Measurements from ENCODE around the gene STAU1.
"Not testable (repeated sequence)": the region's sequence is repeated elsewhere in the genome, so short reads cannot be mapped to it uniquely, and the experiment has no call there.

The STAU1 gene

DNA sequence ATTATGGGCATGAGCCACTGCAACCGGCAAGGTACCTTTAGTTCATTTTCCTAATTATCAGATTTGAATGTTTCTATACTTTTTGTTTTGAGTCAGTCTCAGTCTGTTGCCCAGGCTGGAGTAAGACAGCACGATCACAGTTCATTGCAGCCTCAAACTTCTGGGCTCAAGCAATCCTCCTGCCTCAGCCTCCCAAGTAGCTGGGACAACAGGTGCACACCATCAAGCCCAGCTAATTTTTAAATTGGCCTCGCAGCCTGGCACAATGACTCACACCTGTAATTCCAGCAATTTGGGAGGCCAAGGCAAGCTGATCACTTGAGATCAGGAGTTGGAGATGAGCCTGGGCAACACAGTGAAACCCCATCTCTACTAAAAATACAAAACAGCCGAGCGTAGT, 24.4 kb downstream of the STAU1 start:
- no peak for DNase-seq

DNA sequence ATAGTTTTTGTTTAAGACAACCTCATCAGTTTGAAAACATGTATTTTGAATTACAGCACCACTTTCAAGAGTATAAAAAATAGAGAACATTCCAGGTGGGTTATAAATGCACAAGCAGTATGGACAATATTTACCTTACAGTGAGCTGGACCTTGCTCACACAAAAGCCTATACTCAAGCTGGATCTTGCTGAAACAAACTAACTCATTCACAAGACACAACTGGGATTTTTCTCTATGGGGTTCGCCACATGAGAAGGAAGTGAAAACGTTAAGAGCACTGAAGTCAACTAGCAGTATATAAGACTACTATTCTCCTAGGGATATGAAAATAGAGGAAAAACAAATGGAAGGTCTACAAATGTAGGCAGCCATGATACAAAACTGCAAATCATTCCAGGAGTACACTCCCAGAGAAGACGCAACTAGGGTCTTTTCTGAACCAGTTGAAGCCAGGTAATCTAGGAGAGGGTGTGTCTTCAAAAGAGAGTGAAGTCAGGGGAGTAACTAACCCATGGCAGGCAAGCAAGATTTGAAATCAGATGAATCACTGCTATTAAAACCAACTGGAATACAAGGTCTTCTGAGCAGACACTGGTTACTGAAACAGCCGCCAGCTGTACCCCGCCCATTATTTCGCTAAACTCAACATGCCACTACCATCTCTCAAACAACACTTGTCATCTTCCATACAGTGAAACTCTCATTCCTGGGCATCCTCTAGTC, 26.5 kb downstream of the STAU1 start:
- no peak for DNase-seq

DNA sequence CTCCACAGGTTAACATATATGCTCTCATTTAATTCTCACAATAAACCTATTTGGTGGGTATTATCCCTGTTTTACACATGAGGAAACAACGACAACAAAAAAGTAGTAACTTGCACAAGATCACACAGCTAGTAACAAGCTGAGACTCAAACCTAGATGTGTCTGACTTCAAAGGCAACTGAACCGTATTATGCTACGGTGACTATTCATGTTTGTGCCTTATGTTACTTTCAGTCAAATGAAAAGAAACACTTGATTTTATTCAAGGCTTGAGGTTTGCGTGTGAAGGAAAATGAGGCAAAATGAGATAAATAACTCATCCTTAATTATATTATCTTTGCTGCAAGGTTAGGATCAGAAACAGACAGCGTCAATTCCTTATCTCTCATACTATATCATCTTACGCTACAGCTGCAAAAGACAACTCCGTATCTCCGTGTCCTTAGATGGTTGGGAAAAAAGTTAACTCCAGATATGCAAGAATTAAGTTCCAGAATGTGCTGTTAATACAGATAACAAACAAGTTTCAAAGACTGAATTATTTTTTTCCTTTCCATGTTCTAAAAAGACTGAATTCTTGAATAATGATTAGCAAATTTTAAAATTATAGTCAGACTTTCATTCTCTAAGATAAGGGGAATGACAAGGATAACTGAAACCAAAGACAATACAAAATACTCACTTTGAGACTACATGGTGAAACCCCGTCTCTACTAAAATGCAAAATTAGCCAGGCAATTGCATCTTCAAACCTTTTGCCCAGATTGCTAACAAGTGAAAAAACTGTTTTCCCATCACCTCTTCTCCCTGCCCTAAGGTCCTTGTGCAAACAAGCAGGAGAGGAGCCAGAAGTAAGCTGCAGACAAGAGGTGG, 27.8 kb downstream of the STAU1 start:
- no peak for DNase-seq

DNA sequence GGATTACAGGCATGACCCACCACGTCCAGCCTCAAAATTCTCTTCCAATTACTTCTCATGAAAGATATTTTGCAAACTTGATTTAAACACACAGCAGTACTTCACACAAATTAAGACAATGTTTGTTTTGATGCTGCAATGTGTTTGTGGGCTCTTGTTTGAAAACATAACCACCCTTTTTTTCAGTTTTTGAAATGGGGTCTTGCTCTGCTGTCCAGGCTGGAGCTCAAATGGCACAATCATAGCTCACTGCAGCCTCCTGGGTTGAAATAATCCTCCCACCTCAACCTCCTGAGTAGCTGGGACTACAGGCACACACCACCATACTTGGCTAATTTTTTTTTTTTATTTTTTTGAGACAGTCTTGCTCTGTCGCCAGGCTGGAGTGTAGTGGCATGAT, 31.0 kb downstream of the STAU1 start:
- no peak for DNase-seq

DNA sequence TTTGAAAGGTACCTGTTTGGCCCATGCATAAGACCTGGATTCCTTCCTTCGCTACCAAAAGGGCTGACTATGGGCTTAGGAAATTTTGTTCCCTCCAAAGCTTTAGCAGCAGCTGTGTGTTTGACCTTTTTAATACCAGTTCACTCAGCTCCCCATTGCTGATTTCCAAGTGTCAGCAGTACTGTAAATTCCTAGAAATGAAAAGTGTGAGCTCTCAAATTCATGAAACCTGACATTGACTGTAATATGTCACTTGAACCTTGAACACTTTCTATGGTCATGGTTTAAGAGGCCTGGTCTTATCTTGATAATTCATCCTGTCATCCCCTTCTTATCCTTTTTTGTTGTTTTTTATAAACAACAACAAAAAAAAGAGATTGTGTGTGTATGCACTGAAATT, 31.7 kb downstream of the STAU1 start:
- no peak for DNase-seq

DNA sequence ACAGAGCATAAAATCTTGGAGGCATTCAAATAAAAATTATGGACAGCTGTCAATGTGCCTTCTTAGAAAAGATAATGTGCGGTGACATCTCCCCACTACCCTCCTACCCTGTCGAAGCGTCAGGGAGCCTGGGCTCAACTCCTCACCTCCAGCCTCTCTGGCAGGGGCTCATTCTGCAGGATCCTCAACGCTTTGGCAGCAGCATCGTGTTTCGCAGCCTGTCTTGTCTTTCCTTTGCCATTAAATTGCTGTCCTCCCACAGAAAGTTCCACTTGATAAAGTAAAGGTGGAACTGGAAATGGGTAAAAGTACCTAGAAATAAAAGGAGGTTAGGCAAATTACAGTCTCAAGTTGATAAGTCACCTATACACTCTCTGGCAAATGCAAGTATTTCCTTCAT, 36.7 kb downstream of the STAU1 start:
- no peak for DNase-seq

DNA sequence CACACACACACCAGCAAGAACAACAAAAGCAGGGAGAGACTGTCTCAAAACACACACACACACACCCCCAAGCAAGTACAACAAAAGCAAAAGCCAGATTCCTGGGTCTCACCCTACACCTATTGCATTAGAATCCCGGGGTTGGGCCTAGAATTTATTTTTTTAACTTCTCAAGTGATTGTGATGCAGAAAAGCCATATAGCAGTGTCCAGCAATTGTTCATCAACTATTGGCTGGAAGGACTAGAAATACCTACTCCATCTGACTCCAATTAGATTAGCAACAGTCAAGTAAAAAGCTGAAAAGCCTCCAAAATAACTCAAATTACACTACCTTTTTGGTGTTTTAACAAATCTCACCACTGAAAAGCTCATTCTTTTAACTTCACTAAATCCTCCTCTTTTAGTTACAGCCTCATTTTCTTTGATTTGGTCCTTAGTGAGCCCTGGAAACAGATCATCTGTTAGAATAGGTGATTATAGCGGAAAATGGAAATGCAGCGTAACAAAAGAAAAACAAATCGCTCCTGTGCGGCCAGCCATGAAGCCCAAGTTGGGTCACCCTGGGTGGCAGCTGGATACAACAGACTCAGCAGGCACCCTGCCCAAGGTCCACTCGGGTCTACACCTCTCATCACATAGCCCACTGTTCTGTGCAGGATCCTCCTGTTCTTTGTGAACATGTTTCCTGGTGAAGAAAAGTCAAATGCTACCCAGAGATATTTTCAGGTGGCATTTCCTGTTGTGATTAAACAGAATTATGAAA, 38.7 kb downstream of the STAU1 start:
- no peak for DNase-seq

DNA sequence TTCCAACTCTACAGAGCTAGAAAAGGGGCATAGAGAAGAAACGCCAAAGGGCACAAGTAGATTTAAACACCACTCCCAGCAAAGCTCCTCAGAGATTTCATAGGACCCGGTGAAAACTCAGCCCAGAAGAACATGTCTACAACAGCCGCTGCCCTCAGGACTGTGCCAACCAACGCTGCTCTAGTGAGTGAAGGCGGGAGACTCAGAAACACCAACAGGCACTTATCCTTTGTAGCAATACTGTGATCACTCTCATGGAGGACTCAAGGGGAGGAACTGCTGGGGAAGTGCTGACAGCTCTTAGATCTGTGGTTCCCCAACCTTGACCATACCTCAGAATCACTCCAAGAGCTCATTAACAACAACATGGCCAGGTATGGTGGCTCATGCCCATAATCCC, 39.5 kb downstream of the STAU1 start:
- no peak for DNase-seq

DNA sequence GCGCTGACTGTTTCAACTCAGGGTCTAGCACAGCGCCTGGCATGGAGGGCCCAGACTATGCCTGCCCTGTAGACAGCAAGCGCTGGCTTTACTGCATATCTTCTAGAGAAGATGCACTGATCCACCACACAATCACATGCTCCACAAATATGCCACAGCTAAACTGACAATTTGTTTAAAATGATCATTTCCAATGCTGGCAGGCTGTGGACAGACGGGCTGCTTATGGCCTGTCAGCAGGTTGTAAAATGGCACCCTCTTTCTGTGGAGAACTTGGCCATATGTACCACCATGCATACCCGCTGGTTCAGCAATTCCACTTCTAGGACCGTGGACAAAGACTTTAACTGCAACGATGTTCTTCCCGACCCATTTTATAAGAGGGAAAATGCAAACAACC, 40.8 kb downstream of the STAU1 start:
- no peak for DNase-seq

DNA sequence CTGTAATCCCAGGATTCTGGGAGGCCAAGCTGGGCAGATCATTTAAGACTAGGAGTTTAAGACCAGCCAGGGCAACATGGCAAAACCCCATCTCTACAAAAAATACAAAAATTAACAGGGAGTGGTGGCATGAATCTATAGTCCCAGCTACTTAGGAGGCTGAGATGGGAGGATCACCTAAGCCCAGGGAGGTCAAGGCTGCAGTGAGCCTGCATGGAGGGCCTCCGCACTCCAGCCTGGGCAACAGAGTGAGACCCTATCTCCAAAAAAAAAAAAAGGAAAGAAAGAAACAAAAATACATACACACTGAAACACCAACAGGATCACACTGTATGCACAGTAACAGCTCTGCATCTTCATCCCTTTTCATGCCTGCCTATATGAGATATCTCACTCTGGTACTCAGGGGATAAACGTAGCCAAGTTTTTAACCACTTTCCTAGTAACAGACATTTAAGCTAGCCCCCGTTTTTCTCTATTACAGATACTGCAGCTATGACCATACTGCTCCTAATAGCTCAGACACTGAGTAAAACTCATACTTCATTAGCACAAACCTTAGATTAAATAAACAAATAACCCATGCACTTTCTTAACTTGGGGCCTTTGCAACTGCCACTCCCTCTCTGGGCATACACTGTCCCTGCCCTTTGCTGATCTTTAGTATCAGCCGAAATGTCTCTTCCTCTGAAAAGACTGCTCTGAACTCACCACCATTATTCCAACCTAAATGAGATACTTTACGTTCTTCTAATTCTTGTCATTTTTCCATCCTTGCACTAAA, 41.5 kb downstream of the STAU1 start:
- DNase-seq: no peak

DNA sequence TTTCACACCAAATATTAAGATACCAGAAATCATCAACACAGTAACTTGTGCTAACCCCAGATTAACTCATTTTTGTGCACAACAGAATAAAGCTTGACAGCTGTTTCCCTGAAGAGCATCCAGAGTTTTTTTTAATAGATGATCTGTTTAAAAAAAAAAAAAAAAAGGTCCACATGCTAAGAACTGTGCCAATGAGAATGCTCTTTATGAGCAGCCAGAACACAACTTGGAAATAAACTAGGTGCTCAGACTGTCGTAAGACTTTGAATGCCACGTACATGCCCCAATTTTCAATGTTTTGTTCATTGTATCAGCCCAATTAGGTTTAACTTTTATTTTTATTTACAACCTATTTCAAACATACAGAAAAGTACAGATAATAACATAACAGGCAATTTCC, 47.3 kb downstream of the STAU1 start:
- DNase-seq: no peak

DNA sequence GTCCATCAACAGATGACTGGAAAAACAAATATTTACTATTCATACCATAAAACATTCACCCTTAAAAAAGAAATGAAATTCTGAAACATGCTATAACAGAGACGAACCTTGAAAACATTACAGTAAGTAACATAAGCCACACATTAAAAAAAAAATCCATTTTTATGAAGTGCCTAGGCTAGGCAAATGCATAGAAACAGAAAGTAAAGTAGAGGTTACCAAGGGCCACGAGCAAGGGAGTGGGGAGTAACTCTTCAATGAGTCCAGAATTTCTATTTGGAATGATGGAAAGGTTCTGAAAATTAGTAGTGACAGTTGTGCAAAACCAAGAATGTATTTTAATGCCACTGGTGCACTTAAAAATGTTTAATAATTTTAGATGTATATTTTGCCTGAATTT, 47.7 kb downstream of the STAU1 start:
- no peak for DNase-seq

DNA sequence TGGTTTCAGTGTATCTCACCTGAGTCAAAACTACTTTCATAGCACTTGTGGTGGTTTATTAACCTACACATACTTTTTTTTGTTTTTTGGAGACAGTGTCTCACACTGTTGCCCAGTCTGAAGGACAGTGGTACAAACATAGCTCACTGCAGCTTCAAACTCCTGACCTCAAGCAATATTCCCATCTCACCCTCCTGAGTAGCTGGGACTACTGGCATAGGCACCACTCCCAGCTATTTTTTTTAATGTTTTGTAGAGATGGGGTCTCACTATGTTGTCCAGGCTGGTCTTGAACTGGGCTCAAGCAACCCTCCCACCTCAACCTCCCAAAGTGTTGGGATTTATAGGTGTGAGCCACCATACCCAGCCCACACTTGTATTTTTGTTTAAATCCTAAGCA, 49.7 kb downstream of the STAU1 start:
- no peak for DNase-seq

DNA sequence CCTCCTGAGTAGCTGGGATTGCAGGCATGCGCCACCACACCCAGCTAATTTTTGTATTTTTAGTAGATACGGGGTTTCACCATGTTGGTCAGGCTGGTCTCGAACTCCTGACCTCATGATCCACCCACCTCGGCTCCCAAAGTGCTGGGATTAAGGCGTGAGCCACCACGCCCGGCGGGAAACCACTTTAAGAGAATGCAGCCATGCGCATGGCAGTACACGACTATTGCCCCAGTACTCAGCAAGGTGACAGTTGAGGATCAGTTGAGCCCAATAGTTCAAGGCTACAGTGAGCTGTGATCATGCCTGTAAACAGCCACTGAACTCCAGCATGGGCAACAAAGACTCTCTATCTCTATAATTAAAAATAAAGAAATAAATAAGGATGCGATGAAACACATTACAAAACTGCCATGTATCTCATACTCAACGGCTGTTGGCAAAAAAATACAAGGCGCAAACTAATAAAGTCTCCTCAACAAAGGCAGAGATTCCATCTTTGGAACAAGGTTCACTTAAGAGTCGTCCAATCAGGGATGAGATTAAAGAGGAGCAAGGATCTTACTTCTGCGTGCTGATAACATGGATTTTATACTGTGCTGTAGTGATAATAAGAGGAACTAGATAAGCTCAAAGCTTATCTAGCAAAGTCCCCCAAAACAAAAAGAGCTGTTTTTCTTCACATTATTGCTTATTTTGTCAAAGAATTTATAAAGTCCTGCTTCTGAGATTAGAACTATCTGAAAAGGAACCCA, 51.1 kb downstream of the STAU1 start:
- no peak for DNase-seq

DNA sequence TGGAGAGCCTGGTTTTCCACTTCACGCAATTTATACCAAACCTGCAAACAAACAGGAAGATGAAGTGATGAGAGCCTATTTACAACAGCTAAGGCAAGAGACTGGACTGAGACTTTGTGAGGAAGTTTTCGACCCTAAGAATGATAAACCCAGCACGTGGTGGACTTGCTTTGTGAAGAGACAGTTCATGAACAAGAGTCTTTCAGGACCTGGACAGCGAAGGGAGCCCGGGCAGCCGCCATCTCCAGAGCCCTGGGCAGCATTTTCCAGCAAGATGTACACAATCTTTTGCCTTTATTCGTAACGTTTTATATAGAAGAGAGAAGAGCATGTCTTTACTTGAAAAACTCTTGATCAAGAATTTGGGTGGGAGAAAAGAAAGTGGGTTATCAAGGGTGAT, 53.3 kb downstream of the STAU1 start:
- DNase-seq: not testable (repeated sequence)

DNA sequence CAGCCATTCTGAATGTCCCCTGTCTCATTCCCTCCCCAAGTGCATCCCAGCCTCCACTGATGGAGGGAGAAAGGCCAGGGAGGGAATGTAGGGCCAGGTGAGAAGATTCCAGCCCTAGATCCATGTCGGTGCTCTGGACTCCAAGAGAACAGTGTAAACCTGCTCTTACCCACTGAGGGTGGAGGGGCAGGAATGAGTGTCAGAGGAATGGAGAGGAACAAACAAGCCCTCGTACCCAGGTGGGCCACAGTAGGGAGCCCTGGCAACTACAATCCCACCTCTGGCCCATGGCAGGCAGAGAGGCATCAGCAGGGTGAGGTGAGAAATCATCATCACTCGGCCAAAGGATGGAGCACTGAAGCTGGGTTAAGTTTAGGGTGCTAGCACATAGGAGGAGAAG, 54.6 kb downstream of the STAU1 start:
- DNase-seq: no peak

DNA sequence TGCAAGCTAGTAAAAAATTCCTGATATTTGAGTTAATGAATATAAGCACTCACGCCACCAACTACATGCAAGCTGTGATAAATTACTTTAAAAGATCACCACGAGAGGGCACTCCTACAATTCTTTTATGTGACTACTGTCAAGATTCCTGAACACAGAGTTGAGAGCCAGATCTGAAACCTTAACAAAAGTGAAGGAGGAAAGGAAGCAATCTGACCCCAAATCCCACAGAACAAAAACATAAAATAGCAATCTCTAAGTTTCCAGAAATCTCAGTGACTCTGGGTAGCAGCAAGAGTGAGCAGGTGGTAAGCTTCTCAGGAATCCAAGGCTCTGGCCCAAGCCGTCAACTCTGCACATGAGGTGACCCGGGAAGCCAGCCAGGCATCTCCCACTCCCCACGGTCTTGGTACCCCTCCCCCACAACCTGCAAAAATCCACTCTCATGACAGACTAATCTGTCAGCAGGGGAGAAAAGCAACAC, 55.1 kb downstream of the STAU1 start:
- peak; percentile 22 for DNase-seq

DNA sequence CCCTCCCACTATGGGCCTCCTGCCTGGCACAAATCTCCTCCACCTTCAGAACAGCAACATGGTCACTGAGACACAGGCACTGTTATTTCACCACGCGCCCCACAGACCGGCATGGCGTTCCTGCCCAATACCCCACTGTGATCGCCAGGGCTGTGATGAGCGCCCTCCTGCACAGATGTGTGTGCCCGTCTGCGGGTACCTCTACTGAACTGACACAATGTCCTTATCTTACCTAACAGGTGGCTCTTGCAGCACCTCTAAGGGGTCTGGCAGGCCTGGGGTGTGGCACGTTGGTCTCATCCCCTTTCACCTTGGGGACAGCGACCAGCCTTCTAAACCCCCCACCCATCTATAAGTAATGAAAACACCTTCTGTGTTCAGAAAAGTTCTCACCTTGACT, 64.2 kb downstream of the STAU1 start:
- no peak for DNase-seq

DNA sequence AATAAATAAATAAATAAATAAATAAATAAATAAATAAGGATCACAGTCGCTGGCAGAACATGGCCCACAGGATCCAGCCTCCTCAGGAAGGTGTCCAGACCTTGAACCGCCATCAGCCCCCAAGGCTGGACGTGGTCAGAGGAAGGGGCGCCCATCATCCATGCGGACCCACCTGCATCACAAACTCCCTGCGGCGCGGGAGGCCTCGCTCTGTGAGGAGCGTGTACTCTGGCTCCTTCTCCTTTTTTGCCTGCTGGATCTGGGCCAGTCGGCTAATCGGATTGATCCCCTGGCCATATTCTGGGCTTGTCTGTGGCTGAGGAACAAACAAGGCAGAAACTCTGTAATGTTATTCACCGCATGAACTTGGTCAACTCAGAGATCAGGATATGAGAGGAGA, 65.2 kb downstream of the STAU1 start:
- DNase-seq: no peak

DNA sequence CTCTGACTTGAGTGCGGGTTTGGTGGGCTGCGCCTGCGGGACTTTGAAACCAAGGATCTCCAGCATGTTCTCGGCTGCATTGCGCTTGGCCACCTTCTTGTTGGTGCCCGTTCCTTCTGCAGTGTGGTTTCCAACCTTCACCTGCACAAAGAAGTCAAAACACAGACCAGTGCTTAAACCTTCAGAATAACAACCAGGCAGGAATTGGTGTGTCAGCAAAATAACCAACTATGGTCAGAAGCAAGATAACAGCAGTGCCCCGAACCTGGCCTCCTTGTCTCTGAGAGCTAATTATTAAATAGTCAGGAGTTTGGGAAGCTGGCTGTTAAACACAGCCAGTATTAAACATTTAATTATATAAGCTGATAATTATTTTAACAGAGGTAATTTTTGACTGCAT, 68.1 kb downstream of the STAU1 start:
- DNase-seq: no peak

DNA sequence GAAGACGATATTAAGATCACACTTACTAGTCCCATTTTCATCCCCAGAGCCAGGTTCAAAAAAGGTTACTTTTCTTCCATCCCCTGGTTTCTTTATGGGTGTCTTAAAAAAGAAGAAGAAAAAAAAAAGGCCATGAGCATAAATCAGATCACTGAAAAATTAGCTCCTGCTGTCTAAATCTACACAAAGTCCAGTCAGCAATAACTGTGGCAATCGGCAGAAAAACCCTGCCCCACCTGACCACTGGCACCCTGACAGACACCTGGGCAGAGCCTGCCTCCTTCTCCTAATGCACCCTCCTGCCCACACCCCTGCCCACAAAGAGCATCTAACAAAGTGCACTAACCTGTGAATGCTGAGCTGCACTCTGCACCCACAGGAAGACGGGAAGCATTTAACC, 69.8 kb downstream of the STAU1 start:
- no peak for DNase-seq

DNA sequence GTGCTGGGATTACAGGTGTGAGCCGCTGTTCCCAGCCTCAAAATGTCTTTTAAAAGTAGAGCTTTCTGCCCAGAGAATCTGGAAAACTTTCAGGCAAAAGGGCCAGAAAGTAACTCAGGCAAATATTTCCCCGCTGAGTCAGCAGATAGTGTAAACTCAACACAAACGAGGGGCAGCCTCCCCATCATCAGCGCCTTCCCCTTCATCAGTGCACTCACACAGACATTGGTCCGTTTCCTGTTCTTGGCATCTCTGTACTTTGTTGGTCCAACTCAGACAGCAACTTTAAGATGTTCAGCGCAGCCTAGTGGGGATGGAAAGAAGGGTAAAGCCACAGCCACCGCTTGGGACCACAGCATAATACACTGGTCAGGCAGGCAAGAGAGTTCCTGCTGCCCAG, 72.6 kb downstream of the STAU1 start:
- no peak for DNase-seq

All from amniotic stem cell (primary cell).